ENCODE data around the gene NHEJ1. TPM values are rescaled to one million over a fixed set of nuclear protein-coding genes. Genes with fewer than 3 reads are reported as not detected.

NHEJ1 gene
- total and polyA plus RNA-seq, 2 donors (not counting 3 experiments of a cell fraction or from before 2014, with no cell fraction given) = 12.8 to 12.9 TPM

DNA sequence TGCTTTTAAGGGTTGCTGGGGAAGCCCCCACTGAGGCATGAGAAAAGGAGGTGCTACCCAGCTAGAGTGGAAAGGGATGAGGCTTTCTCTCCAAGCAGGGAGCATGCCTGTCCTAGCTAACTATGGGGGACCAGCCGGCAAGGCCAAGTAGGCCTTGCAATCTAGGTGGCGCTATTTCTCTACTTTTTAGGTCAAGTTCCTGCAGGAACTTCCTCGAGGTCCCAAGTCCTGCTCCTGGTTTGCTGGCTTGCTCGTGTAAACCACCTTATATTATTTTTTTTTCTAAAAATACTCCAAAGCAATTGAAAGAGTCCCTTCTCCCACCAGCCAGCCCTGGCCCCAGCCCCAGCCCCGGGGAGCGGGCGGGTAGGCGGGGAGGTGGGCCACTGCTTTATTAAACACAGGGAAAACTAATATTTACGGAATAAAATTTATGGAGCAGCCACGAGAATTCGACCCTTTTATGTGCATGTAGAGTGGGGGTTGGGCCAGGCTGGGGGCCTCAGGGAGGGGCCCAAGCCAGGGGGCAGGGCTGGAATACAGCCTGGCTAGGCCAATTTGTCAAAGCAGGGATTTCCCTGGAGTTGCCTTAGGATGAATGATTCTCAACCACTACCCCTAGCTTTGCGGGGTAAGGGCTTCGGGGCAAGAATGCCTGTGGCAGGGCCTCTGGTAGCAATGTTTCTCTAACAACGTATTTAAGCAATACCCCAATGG, 87.0 kb downstream of the NHEJ1 start:
- Histone ChIP-seq H3K79me2 (ENCODE audit: control insufficient read depth, insufficient read depth, low read length) (no peaks in the 10 kb centered on the region), H3K27ac (ENCODE audit: insufficient read depth, low read depth, low read length) (no peak overlapping the region), H3K4me3 (replicated peaks in 1 of 3; ENCODE audit: insufficient read depth in 1 of 3, low read depth in 1 of 3, low read length in 3 of 3) (no peak overlapping the region), H3K9me1 (replicated peaks; ENCODE audit: control insufficient read depth, extremely low read depth, insufficient read depth, low read length) (no peaks in the 10 kb centered on the region), H3K9me3 (replicated peaks; ENCODE audit: control insufficient read depth, insufficient read depth, low read length) (no peaks in the 10 kb centered on the region), H3K4me2 (ENCODE audit: insufficient read depth, low read length) (no peak overlapping the region), H3K9ac (replicated peaks; ENCODE audit: extremely low read depth, insufficient read depth, low read length) (no peak overlapping the region), H3K4me1 (ENCODE audit: control insufficient read depth, extremely low read depth, insufficient read depth, low read length) (no peaks in the 10 kb centered on the region), H3K36me3 (ENCODE audit: control insufficient read depth in 2 of 2, extremely low read depth in 1 of 2, insufficient read depth in 2 of 2, low read length in 2 of 2) (peaks cover 0 to 9% of the 10 kb centered on the region in 2 experiments), H4K20me1 (replicated peaks; ENCODE audit: control insufficient read depth, extremely low read depth, insufficient read depth, low read length) (no peaks in the 10 kb centered on the region), H2AFZ (ENCODE audit: low read depth, low read length) (no peak overlapping the region), H3K27me3 (ENCODE audit: control insufficient read depth in 2 of 2, insufficient read depth in 2 of 2, low read length in 2 of 2) (no peaks in the 10 kb centered on the region)
- DNase-seq (ENCODE audit: low read depth, low spot score) = peak; percentile 23
- FAIRE-seq = peak; percentile 61
- no peak for TF ChIP-seq MYC (IDR thresholded peaks at IDR 0.05; ENCODE audit: low read depth, low read length)
- TF ChIP-seq, protein P1, sequence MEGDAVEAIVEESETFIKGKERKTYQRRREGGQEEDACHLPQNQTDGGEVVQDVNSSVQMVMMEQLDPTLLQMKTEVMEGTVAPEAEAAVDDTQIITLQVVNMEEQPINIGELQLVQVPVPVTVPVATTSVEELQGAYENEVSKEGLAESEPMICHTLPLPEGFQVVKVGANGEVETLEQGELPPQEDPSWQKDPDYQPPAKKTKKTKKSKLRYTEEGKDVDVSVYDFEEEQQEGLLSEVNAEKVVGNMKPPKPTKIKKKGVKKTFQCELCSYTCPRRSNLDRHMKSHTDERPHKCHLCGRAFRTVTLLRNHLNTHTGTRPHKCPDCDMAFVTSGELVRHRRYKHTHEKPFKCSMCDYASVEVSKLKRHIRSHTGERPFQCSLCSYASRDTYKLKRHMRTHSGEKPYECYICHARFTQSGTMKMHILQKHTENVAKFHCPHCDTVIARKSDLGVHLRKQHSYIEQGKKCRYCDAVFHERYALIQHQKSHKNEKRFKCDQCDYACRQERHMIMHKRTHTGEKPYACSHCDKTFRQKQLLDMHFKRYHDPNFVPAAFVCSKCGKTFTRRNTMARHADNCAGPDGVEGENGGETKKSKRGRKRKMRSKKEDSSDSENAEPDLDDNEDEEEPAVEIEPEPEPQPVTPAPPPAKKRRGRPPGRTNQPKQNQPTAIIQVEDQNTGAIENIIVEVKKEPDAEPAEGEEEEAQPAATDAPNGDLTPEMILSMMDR (IDR thresholded peaks at IDR 0.05; ENCODE audit: extremely low read depth in 1 of 2, insufficient read depth in 1 of 2, low read depth in 1 of 2, low read length in 2 of 2) = peak; percentile 60 to 65
- dilution Hi-C loops (cut with MboI; ENCODE audit: extremely low pct_ligation_motif_present, low sequenced_read_pairs) = no loop called here
- intact Hi-C loops (cut with micrococcal nuclease) = loop anchor here (1.0 kb wide), 2 partner anchors 31 to 46 kb away; no protein-coding TSS in a partner anchor
- POLR2A ChIA-PET = no interaction called here
- no TSS peak for BruUV-seq (replicated peaks)
- CTCF ChIA-PET = interaction anchor here (0.6 to 7.3 kb wide), 24 partner anchors 9 to 314 kb away, joined by 3 to 135 read pairs (median 6); partner anchors contain the start of genes DNPEP, FEV and IHH

DNA sequence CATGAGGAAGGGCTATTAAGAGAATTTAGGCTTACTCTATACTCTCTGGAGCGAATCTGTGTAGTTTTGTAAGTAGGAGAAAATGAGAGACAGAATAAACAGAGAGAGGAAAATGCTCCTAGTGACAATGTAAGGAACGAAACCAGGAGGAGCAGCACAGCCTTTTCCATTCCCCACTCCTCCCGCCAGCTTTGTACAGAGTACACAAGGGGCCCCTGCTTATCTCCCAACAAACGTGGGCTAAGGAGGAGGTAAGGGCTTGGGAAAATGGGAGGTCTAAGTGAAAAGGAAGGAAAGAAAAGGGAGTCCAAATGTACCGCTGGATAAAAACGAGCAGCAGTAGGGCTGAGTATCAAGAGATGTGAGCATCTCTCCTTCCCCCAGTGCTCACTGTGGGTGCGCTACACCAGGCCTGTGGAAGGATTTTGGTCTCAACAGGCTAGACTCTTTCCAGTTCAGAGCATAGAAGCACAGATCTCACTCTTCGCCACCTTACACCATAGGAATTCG, 87.8 kb downstream of the NHEJ1 start:
- FAIRE-seq (no peak), DNase-seq (ENCODE audit: low read depth, low spot score) (no peak)
- BruUV-seq (replicated peaks) = no TSS peak
- intact Hi-C loops (cut with micrococcal nuclease) (loop anchor here (1.0 kb wide), 2 partner anchors 32 to 47 kb away; no protein-coding TSS in a partner anchor), dilution Hi-C loops (cut with MboI; ENCODE audit: extremely low pct_ligation_motif_present, low sequenced_read_pairs) (no loop called here)
- no peaks in the 10 kb centered on the region for H3K27me3 ChIP-seq (ENCODE audit: control insufficient read depth in 2 of 2, insufficient read depth in 2 of 2, low read length in 2 of 2)
- no peak overlapping the region for H3K4me3 ChIP-seq (replicated peaks in 1 of 3; ENCODE audit: insufficient read depth in 1 of 3, low read depth in 1 of 3, low read length in 3 of 3)
- no peak overlapping the region for H2AFZ ChIP-seq (ENCODE audit: low read depth, low read length)
- no peaks in the 10 kb centered on the region for H3K9me1 ChIP-seq (replicated peaks; ENCODE audit: control insufficient read depth, extremely low read depth, insufficient read depth, low read length)
- H3K79me2 ChIP-seq (ENCODE audit: control insufficient read depth, insufficient read depth, low read length) = no peaks in the 10 kb centered on the region
- no peaks in the 10 kb centered on the region for H4K20me1 ChIP-seq (replicated peaks; ENCODE audit: control insufficient read depth, extremely low read depth, insufficient read depth, low read length)
- POLR2A ChIA-PET = no interaction called here
- peaks cover 0 to 9% of the 10 kb centered on the region in 2 experiments for H3K36me3 ChIP-seq (ENCODE audit: control insufficient read depth in 2 of 2, extremely low read depth in 1 of 2, insufficient read depth in 2 of 2, low read length in 2 of 2)
- no peak overlapping the region for H3K4me2 ChIP-seq (ENCODE audit: insufficient read depth, low read length)
- CTCF ChIA-PET = interaction anchor here (0.6 to 7.3 kb wide), 28 partner anchors 9 to 315 kb away, joined by 3 to 135 read pairs (median 5); partner anchors contain the start of genes DNPEP, FEV and IHH
- H3K27ac ChIP-seq (ENCODE audit: insufficient read depth, low read depth, low read length) = no peak overlapping the region
- no peak overlapping the region for H3K9ac ChIP-seq (replicated peaks; ENCODE audit: extremely low read depth, insufficient read depth, low read length)
- TF ChIP-seq JUN (IDR thresholded peaks at IDR 0.05; ENCODE audit: borderline replicate concordance, insufficient read depth, insufficient read length, low read depth) (no peak), GATA2 (IDR thresholded peaks at IDR 0.05; ENCODE audit: insufficient read depth, insufficient read length, low read depth, low read length) (no peak), FOS (IDR thresholded peaks at IDR 0.05; ENCODE audit: borderline replicate concordance, insufficient read depth, low read length) (no peak), POLR2AphosphoS5 (IDR thresholded peaks at IDR 0.05; ENCODE audit: insufficient read depth, low read depth, low read length) (no peak), EZH2 (IDR thresholded peaks at IDR 0.05; ENCODE audit: borderline replicate concordance, low read depth, low read length, severe bottlenecking) (no peak), MYC (IDR thresholded peaks at IDR 0.05; ENCODE audit: low read depth, low read length) (no peak), POLR2A (IDR thresholded peaks at IDR 0.05; ENCODE audit: low read depth, low read length) (no peak)
- TF ChIP-seq, protein P2, sequence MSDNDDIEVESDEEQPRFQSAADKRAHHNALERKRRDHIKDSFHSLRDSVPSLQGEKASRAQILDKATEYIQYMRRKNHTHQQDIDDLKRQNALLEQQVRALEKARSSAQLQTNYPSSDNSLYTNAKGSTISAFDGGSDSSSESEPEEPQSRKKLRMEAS (IDR thresholded peaks at IDR 0.05; ENCODE audit: insufficient read depth, insufficient read length) = no peak
- TF ChIP-seq, protein P1 (IDR thresholded peaks at IDR 0.05; ENCODE audit: extremely low read depth in 1 of 2, insufficient read depth in 1 of 2, low read depth in 1 of 2, low read length in 2 of 2) = no peak
- H3K9me3 ChIP-seq (replicated peaks; ENCODE audit: control insufficient read depth, insufficient read depth, low read length) = no peaks in the 10 kb centered on the region
- H3K4me1 ChIP-seq (ENCODE audit: control insufficient read depth, extremely low read depth, insufficient read depth, low read length) = no peaks in the 10 kb centered on the region
